HEK293 (cell line): Measurements from ENCODE around the gene MBLAC1.

Source experiments
- AEBP2 ChIP-seq: fragments of 450-650 bp; formaldehyde crosslinking; IDR thresholded peaks from 2 replicates; pipeline ENCODE4 v1.5.1; 2016; ENCODE audit warnings: missing biosample characterization, missing genetic modification characterization, borderline replicate concordance
- BCL11A ChIP-seq: fragments of 450-650 bp; formaldehyde crosslinking; IDR thresholded peaks from 2 replicates; pipeline ENCODE4 v1.5.1; 2016; ENCODE audit warnings: low read depth, missing biosample characterization, missing genetic modification characterization
- ELK4 ChIP-seq: IDR thresholded peaks from 2 replicates; pipeline ENCODE4 v1.6.1; 2011; ENCODE audit warnings: mild to moderate bottlenecking, low read depth, low read length, borderline replicate concordance
- KLF9 ChIP-seq: fragments of 450-650 bp; formaldehyde crosslinking; IDR thresholded peaks from 2 replicates; pipeline ENCODE4 v1.5.1; 2016; ENCODE audit warnings: missing biosample characterization, missing genetic modification characterization, low read depth
- SALL2 ChIP-seq: fragments of 450-650 bp; formaldehyde crosslinking; IDR thresholded peaks from 2 replicates; pipeline ENCODE4 v1.5.0; 2017; ENCODE audit warnings: missing biosample characterization, mild to moderate bottlenecking, missing genetic modification characterization, borderline replicate concordance
- SETDB1 ChIP-seq: IDR thresholded peaks from one replicate; pipeline ENCODE4 v1.6.1; 2017; ENCODE audit warnings: mild to moderate bottlenecking, low read length, moderate library complexity, mixed read lengths; ENCODE audit not compliant: insufficient read length
- TCF7L2 ChIP-seq: IDR thresholded peaks from 2 replicates; pipeline ENCODE4 v1.6.1; 2011; ENCODE audit warnings: low read depth, mild to moderate bottlenecking, inconsistent platforms, low read length, moderate library complexity, borderline replicate concordance
- ZBTB17 ChIP-seq: fragments of 450-650 bp; formaldehyde crosslinking; IDR thresholded peaks from 2 replicates; pipeline ENCODE4 v1.5.1; 2016; ENCODE audit warnings: missing biosample characterization, missing genetic modification characterization
- ZBTB21 ChIP-seq: fragments of 450-650 bp; formaldehyde crosslinking; IDR thresholded peaks from 2 replicates; pipeline ENCODE4 v1.5.1; 2017; ENCODE audit warnings: missing biosample characterization, missing genetic modification characterization
- ZIC2 ChIP-seq: fragments of 450-650 bp; formaldehyde crosslinking; IDR thresholded peaks from 2 replicates; pipeline ENCODE4 v1.5.1; 2016; ENCODE audit warnings: missing biosample characterization, missing genetic modification characterization
- ZNF132 ChIP-seq: fragments of 450-650 bp; formaldehyde crosslinking; IDR thresholded peaks from 2 replicates; pipeline ENCODE4 v1.5.1; 2017; ENCODE audit warnings: missing biosample characterization, missing genetic modification characterization, borderline replicate concordance
- ZNF155 ChIP-seq: fragments of 450-650 bp; formaldehyde crosslinking; IDR thresholded peaks from 2 replicates; pipeline ENCODE4 v1.5.1; 2016; ENCODE audit warnings: missing biosample characterization, missing genetic modification characterization
- ZNF169 ChIP-seq: fragments of 450-650 bp; formaldehyde crosslinking; IDR thresholded peaks from 2 replicates; pipeline ENCODE4 v1.5.1; 2016; ENCODE audit warnings: missing biosample characterization, missing genetic modification characterization
- ZNF175 ChIP-seq: fragments of 450-650 bp; formaldehyde crosslinking; IDR thresholded peaks from 2 replicates; pipeline ENCODE4 v1.5.1; 2016; ENCODE audit warnings: missing biosample characterization, missing genetic modification characterization
- ZNF18 ChIP-seq: fragments of 450-650 bp; formaldehyde crosslinking; IDR thresholded peaks from 2 replicates; pipeline ENCODE4 v1.5.1; 2016; ENCODE audit warnings: missing biosample characterization, missing genetic modification characterization
- ZNF202 ChIP-seq: fragments of 450-650 bp; formaldehyde crosslinking; IDR thresholded peaks from 2 replicates; pipeline ENCODE4 v1.5.1; 2016; ENCODE audit warnings: missing biosample characterization, missing genetic modification characterization, borderline replicate concordance
- ZNF302 ChIP-seq: fragments of 450-650 bp; formaldehyde crosslinking; IDR thresholded peaks from 2 replicates; pipeline ENCODE4 v1.5.1; 2016; ENCODE audit warnings: missing biosample characterization, missing genetic modification characterization, low read depth
- ZNF394 ChIP-seq: fragments of 450-650 bp; formaldehyde crosslinking; IDR thresholded peaks from 2 replicates; pipeline ENCODE4 v1.5.1; 2016; ENCODE audit warnings: missing biosample characterization, missing genetic modification characterization, mild to moderate bottlenecking, moderate library complexity, borderline replicate concordance
- ZNF423 ChIP-seq: fragments of 450-650 bp; formaldehyde crosslinking; IDR thresholded peaks from 2 replicates; pipeline ENCODE4 v1.5.1; 2016; ENCODE audit warnings: missing biosample characterization, missing genetic modification characterization
- ZNF449 ChIP-seq: fragments of 450-650 bp; formaldehyde crosslinking; IDR thresholded peaks from 2 replicates; pipeline ENCODE4 v1.5.1; 2017; ENCODE audit warnings: missing biosample characterization, mild to moderate bottlenecking, missing genetic modification characterization, moderate library complexity
- ZNF544 ChIP-seq: fragments of 450-650 bp; formaldehyde crosslinking; IDR thresholded peaks from 2 replicates; pipeline ENCODE4 v1.5.0; 2017; ENCODE audit warnings: missing biosample characterization, missing genetic modification characterization
- ZNF555 ChIP-seq: fragments of 450-650 bp; formaldehyde crosslinking; conservative IDR thresholded peaks from 2 replicates; pipeline ENCODE4 v1.5.1; 2017; ENCODE audit warnings: missing biosample characterization, mild to moderate bottlenecking, missing genetic modification characterization, inconsistent platforms
- ZNF639 ChIP-seq: fragments of 450-650 bp; formaldehyde crosslinking; IDR thresholded peaks from 2 replicates; pipeline ENCODE4 v1.5.1; 2016; ENCODE audit warnings: missing biosample characterization, missing genetic modification characterization
- ZNF670 ChIP-seq: fragments of 450-650 bp; formaldehyde crosslinking; IDR thresholded peaks from 2 replicates; pipeline ENCODE4 v1.5.1; 2016; ENCODE audit warnings: missing biosample characterization, missing genetic modification characterization, low read depth
- ZNF777 ChIP-seq: fragments of 450-650 bp; formaldehyde crosslinking; IDR thresholded peaks from 2 replicates; pipeline ENCODE4 v1.5.1; 2017; ENCODE audit warnings: missing biosample characterization, missing genetic modification characterization, borderline replicate concordance
- ZNF843 ChIP-seq: fragments of 450-650 bp; formaldehyde crosslinking; IDR thresholded peaks from 2 replicates; pipeline ENCODE4 v1.5.1; 2016; ENCODE audit warnings: missing biosample characterization, missing genetic modification characterization
- ZSCAN18 ChIP-seq: fragments of 450-650 bp; formaldehyde crosslinking; IDR thresholded peaks from 2 replicates; pipeline ENCODE4 v1.5.1; 2016; ENCODE audit warnings: missing biosample characterization, missing genetic modification characterization
- ZSCAN23 ChIP-seq: fragments of 450-650 bp; formaldehyde crosslinking; IDR thresholded peaks from 2 replicates; pipeline ENCODE4 v1.5.1; 2016; ENCODE audit warnings: missing biosample characterization, missing genetic modification characterization
- ZSCAN4 ChIP-seq: fragments of 450-650 bp; formaldehyde crosslinking; IDR thresholded peaks from 2 replicates; pipeline ENCODE4 v1.5.1; 2017; ENCODE audit warnings: missing biosample characterization, missing genetic modification characterization

The MBLAC1 gene

GRCh38 chr7:100101016-100101862 is 25.5 kb upstream of the MBLAC1 start, which contains the start of the genes AP4M1 and MCM7 (continued):
- TF ChIP-seq ZSCAN4 (tag by site-specific recombination): 0 out of 2 replicates have a peak, but pooled peaks have one; percentile 9
- TF ChIP-seq ZBTB21 (tag by site-specific recombination): 0 out of 2 replicates have a peak, but pooled peaks have one; percentile 23
- TF ChIP-seq ZSCAN23 (tag by site-specific recombination): peak; percentile 85; the same call in 1 of the 2 replicates
- no peak for TF ChIP-seq ZNF777 (tag by site-specific recombination)
- TF ChIP-seq AEBP2 (tag by site-specific recombination): no peak
- TF ChIP-seq ZNF18 (tag by site-specific recombination): no peak
- TF ChIP-seq ZSCAN18 (tag by site-specific recombination): 0 out of 2 replicates have a peak, but pooled peaks have one; percentile 30
- no peak for TF ChIP-seq ELK4
- peak; percentile 97 for TF ChIP-seq ZNF449 (tag by site-specific recombination)
- TF ChIP-seq ZBTB17: no peak
- no peak for TF ChIP-seq ZNF132 (tag by site-specific recombination)
- TF ChIP-seq ZNF423 (tag by site-specific recombination): no peak
- no peak for TF ChIP-seq ZNF302
- TF ChIP-seq ZNF544 (tag by site-specific recombination): no peak
- no peak for TF ChIP-seq SETDB1
- TF ChIP-seq ZNF843: peak; percentile 31; the same call in 1 of the 2 replicates
- no peak for TF ChIP-seq SALL2 (tag by site-specific recombination)
- TF ChIP-seq BCL11A (tag by site-specific recombination): peak; percentile 88; the same call in 1 of the 2 replicates
- TF ChIP-seq TCF7L2: no peak
- TF ChIP-seq ZNF639 (tag by site-specific recombination): 0 out of 2 replicates have a peak, but pooled peaks have one; percentile 46
- no peak for TF ChIP-seq ZNF169 (tag by site-specific recombination)
- 0 out of 2 replicates have a peak, but pooled peaks have one; percentile 7 for TF ChIP-seq ZIC2 (tag by site-specific recombination)
- TF ChIP-seq ZNF670 (tag by site-specific recombination): no peak
- TF ChIP-seq ZNF202 (tag by site-specific recombination): no peak
- peak; percentile 50; the same call in 1 of the 2 replicates for TF ChIP-seq ZNF394 (tag by site-specific recombination)
- TF ChIP-seq ZNF155 (tag by site-specific recombination): no peak
- no peak for TF ChIP-seq KLF9 (tag by site-specific recombination)
- TF ChIP-seq ZNF175 (tag by site-specific recombination): no peak
- no peak for TF ChIP-seq ZNF555 (tag by site-specific recombination)
